Transverse colon (tissue), 4 donors: Measurements from ENCODE around the gene CXCL17. TPM values are rescaled to one million over a fixed set of nuclear protein-coding genes. Genes with fewer than 3 reads are reported as not detected.

ENCODE experiments used
- DNase-seq: peaks from one replicate; pipeline ENCODE4 v3.0.0-alpha.2; 2019
- H3K27ac ChIP-seq, 4 donors: fragments of 200-600 bp; sonication (generic); 2 replicates each; pipeline ENCODE4 v1.5.1; 2016 to 2018; ENCODE audit warnings: inconsistent platforms in 4 of 4
- H3K27me3 ChIP-seq: fragments of 200-600 bp; sonication (generic); 2 replicates; pipeline ENCODE4 v1.5.1; 2017; ENCODE audit warnings: inconsistent platforms
- H3K36me3 ChIP-seq, 4 donors: fragments of 200-600 bp; sonication (generic); 2 replicates each; pipeline ENCODE4 v1.5.1; 2017 to 2019; ENCODE audit warnings: inconsistent platforms in 4 of 4
- H3K4me1 ChIP-seq, 4 donors: fragments of 200-600 bp; sonication (generic); 2 replicates each; pipeline ENCODE4 v1.5.1; 2017 to 2020; ENCODE audit warnings: inconsistent platforms in 4 of 4
- H3K4me3 ChIP-seq, 4 donors: fragments of 200-600 bp; sonication (generic); 1 replicate in 1 of 4; 2 replicates in 3 of 4; pipeline versions ENCODE4 v1.5.1 to v1.6.1; 2017 to 2019; ENCODE audit warnings: inconsistent platforms in 4 of 4
- H3K9me3 ChIP-seq, 2 donors: fragments of 200-600 bp; sonication (generic); 2 replicates each; pipeline ENCODE4 v1.5.1; 2017 to 2019; ENCODE audit warnings: inconsistent platforms in 2 of 2
- EP300 ChIP-seq: sonication (generic); formaldehyde crosslinking; IDR thresholded peaks from one replicate; pipeline ENCODE4 v1.6.1; 2017; ENCODE audit warnings: antibody characterized with exemption, low read depth
- POLR2A ChIP-seq: fragments of 450-650 bp; IDR thresholded peaks from one replicate; pipeline ENCODE4 v1.6.1; 2016; ENCODE audit warnings: antibody characterized with exemption, mild to moderate bottlenecking, moderate library complexity
- POLR2AphosphoS5 ChIP-seq, 3 donors: sonication (generic); formaldehyde crosslinking; IDR thresholded peaks; one replicate each; pipeline ENCODE4 v1.6.1; 2016; ENCODE audit warnings: antibody characterized with exemption in 3 of 3
- WGBS, 2 donors: methylation state at CpG; one replicate each; pipeline ENCODE4 v1.1.5; 2018; ENCODE audit warnings: low coverage in 1 of 2; 5-methylcytosine and 5-hydroxymethylcytosine counted together
- in situ Hi-C, 4 donors: fragments of 200-750 bp; cut with MboI; loops; one replicate each; pipeline versions ENCODE4 v1.15.0 to v1.15.1; 2017; ENCODE audit warnings: low sequenced_read_pairs in 3 of 4, low pct_ligation_motif_present in 1 of 4, low pct_unique_long_range_greater_than_20kb in 1 of 4
- intact Hi-C: fragments of 100-400 bp; cut with DNase I; formaldehyde crosslinking; loops from one replicate; pipeline ENCODE4 v1.15.1; 2023; ENCODE audit warnings: low total_unique reads
- total RNA-seq, 4 donors: library from RNA; depleted of rRNA; stranded (reverse); fragments of >200 nt; gene quantifications; one replicate each; pipeline ENCODE4 v1.1.0, GENCODE V29; 2016
- TF ChIP-seq, protein P1 (sequence below), 5 experiments: fragments of 200-600 bp in 3 of 5; fragments of 450-650 bp in 2 of 5; sonication (generic) in 3 of 5; IDR thresholded peaks; 1 replicate in 2 of 5; 2 replicates in 3 of 5; pipeline ENCODE4 v1.5.1; 2016 to 2017; ENCODE audit warnings: antibody characterized with exemption in 5 of 5, inconsistent platforms in 3 of 5, mild to moderate bottlenecking in 2 of 5, moderate library complexity in 1 of 5

Gene CXCL17
- total RNA-seq, 4 donors from 2014 or later, result not detected

GRCh38 chr19:42477117-42477516 lies 34.4 kb upstream of the CXCL17 start:
- no peak overlapping the region for H3K27ac ChIP-seq
- 96% methylated on average over 2 of the region's 2 CpGs; no CpG with 5 or more reads in 1 of the 2 donors for WGBS, 2 donors
- in situ Hi-C loops, result no loop called here

GRCh38 chr19:42475366-42475765 lies 32.6 kb upstream of the CXCL17 start:
- Histone ChIP-seq H3K4me3 (no peak overlapping the region), H3K36me3 (no peaks in the 10 kb centered on the region), H3K9me3 (no peaks in the 10 kb centered on the region), H3K4me1 (peaks cover 0 to 10% (median 4%) of the 10 kb centered on the region in 4 donors), H3K27ac (no peak overlapping the region), H3K27me3 (no peaks in the 10 kb centered on the region)
- in situ Hi-C loops, result no loop called here
- TF ChIP-seq, protein P1, sequence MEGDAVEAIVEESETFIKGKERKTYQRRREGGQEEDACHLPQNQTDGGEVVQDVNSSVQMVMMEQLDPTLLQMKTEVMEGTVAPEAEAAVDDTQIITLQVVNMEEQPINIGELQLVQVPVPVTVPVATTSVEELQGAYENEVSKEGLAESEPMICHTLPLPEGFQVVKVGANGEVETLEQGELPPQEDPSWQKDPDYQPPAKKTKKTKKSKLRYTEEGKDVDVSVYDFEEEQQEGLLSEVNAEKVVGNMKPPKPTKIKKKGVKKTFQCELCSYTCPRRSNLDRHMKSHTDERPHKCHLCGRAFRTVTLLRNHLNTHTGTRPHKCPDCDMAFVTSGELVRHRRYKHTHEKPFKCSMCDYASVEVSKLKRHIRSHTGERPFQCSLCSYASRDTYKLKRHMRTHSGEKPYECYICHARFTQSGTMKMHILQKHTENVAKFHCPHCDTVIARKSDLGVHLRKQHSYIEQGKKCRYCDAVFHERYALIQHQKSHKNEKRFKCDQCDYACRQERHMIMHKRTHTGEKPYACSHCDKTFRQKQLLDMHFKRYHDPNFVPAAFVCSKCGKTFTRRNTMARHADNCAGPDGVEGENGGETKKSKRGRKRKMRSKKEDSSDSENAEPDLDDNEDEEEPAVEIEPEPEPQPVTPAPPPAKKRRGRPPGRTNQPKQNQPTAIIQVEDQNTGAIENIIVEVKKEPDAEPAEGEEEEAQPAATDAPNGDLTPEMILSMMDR (IDR thresholded peaks at IDR 0.05), result no peak
- TF ChIP-seq POLR2AphosphoS5 (IDR thresholded peaks at IDR 0.05) (no peak), EP300 (no peak), POLR2A (no peak)
- WGBS, 2 donors, result 80 to 83% methylated on average over 3 to 4 of the region's 4 CpGs
- no peak for DNase-seq
- intact Hi-C loops, result no loop called here

More at GRCh38 chr19:42477117-42477516, 34.4 kb upstream of the CXCL17 start:
- DNase-seq, result no peak
- Histone ChIP-seq H3K4me3 (no peak overlapping the region), H3K4me1 (peaks cover 0 to 7% (median 0%) of the 10 kb centered on the region in 4 donors), H3K36me3 (no peaks in the 10 kb centered on the region), H3K27me3 (no peaks in the 10 kb centered on the region), H3K9me3 (no peaks in the 10 kb centered on the region)
- intact Hi-C loops, result no loop called here
- TF ChIP-seq, protein P1 (IDR thresholded peaks at IDR 0.05), result no peak
- TF ChIP-seq EP300 (no peak), POLR2AphosphoS5 (IDR thresholded peaks at IDR 0.05) (no peak), POLR2A (no peak)

- no peak overlapping the region for H3K27ac ChIP-seq
- H3K27me3 ChIP-seq, result no peaks in the 10 kb centered on the region
- TF ChIP-seq EP300 (no peak), POLR2AphosphoS5 (IDR thresholded peaks at IDR 0.05) (no peak), POLR2A (no peak)
- TF ChIP-seq, protein P1 (IDR thresholded peaks at IDR 0.05), result no peak
- H3K4me1 ChIP-seq, result peaks cover 0 to 10% (median 4%) of the 10 kb centered on the region in 4 donors
- no peaks in the 10 kb centered on the region for H3K9me3 ChIP-seq
- in situ Hi-C loops (no loop called here), intact Hi-C loops (no loop called here)
- no peak for DNase-seq
- 76 to 93% methylated on average over 3 to 4 of the region's 4 CpGs for WGBS, 2 donors
- H3K36me3 ChIP-seq, result no peaks in the 10 kb centered on the region
- no peak overlapping the region for H3K4me3 ChIP-seq
These were observed 32.0 kb upstream of the CXCL17 start for GRCh38 chr19:42474743-42475142.

DNA sequence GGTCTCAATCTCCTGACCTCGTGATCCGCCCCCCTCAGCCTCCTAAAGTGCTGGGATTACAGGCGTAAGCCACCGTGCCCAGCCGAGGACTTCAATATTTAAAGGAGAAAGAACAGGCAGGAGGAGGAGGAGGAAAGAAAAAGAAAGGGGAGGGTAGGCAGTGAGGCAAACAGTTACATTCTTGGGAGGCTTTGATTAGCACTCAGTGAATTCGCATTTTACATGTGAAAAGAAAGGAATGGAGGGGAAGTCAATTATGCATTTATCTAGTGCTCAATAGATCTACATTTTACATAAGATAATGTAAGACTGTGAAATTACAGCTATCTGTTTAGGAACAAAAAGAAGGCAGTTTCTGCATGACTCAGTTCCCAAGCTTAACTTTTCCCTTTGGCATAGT lies 30.9 kb upstream of the CXCL17 start:
- intact Hi-C loops, result no loop called here
- in situ Hi-C loops, result no loop called here
- TF ChIP-seq, protein P1 (IDR thresholded peaks at IDR 0.05), result no peak
- TF ChIP-seq POLR2A (no peak), POLR2AphosphoS5 (IDR thresholded peaks at IDR 0.05) (no peak), EP300 (no peak)
- DNase-seq, result no peak
- H3K36me3 ChIP-seq, result no peaks in the 10 kb centered on the region
- no peaks in the 10 kb centered on the region for H3K9me3 ChIP-seq
- no peak overlapping the region for H3K4me3 ChIP-seq
- H3K4me1 ChIP-seq, result peaks cover 0 to 10% (median 4%) of the 10 kb centered on the region in 4 donors
- H3K27ac ChIP-seq, result no peak overlapping the region
- WGBS, 2 donors, result 84 to 100% methylated on average over 1 to 6 of the region's 6 CpGs
- no peaks in the 10 kb centered on the region for H3K27me3 ChIP-seq
